Measurements from ENCODE around the gene RTEL1. TPM values are rescaled to one million over a fixed set of nuclear protein-coding genes. Genes with fewer than 3 reads are reported as not detected.

RTEL1 gene
- total and polyA plus RNA-seq, 9 of the 15 experiments (the other 6 are each of a cell fraction or from before 2014, with no cell fraction given): 0.36 to 61.0 (median 17.9) TPM

DNA sequence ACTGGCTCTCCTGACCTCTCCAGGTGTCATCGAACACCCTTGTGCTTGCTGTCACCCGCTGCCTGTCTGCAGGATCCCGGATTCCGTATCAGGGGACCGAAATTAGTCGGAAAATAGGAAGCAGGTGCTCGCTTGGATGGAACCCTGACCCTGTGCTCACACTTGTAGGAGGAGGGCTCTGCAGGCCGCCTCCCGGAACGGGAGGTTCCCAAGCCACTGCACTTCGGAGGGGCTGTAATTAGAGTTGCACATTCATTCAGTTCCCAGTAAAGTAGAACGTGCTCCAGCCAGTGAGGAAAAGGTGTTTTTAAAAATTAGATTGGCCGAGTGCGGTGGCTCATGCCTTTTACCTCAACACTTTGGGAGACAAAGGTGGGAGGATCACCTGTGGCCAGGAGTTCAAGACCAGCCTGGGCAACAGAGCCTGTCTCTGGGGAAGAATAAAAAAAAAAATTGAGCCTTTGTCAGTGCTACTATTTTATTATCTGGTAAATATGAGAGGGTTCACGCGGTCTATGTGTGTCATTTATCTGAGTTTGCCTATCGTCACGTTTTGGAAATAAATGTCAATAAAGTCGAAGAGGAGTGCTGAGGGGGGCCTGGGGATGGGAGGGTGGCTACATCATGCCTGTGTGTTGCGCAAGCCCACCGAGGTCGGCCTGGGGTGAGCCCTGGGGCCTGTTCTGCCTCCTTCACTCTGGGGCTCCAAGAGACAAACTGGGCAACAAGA lies 29.7 kb upstream of the RTEL1 start (continued):
- TF ChIP-seq, protein P1, sequence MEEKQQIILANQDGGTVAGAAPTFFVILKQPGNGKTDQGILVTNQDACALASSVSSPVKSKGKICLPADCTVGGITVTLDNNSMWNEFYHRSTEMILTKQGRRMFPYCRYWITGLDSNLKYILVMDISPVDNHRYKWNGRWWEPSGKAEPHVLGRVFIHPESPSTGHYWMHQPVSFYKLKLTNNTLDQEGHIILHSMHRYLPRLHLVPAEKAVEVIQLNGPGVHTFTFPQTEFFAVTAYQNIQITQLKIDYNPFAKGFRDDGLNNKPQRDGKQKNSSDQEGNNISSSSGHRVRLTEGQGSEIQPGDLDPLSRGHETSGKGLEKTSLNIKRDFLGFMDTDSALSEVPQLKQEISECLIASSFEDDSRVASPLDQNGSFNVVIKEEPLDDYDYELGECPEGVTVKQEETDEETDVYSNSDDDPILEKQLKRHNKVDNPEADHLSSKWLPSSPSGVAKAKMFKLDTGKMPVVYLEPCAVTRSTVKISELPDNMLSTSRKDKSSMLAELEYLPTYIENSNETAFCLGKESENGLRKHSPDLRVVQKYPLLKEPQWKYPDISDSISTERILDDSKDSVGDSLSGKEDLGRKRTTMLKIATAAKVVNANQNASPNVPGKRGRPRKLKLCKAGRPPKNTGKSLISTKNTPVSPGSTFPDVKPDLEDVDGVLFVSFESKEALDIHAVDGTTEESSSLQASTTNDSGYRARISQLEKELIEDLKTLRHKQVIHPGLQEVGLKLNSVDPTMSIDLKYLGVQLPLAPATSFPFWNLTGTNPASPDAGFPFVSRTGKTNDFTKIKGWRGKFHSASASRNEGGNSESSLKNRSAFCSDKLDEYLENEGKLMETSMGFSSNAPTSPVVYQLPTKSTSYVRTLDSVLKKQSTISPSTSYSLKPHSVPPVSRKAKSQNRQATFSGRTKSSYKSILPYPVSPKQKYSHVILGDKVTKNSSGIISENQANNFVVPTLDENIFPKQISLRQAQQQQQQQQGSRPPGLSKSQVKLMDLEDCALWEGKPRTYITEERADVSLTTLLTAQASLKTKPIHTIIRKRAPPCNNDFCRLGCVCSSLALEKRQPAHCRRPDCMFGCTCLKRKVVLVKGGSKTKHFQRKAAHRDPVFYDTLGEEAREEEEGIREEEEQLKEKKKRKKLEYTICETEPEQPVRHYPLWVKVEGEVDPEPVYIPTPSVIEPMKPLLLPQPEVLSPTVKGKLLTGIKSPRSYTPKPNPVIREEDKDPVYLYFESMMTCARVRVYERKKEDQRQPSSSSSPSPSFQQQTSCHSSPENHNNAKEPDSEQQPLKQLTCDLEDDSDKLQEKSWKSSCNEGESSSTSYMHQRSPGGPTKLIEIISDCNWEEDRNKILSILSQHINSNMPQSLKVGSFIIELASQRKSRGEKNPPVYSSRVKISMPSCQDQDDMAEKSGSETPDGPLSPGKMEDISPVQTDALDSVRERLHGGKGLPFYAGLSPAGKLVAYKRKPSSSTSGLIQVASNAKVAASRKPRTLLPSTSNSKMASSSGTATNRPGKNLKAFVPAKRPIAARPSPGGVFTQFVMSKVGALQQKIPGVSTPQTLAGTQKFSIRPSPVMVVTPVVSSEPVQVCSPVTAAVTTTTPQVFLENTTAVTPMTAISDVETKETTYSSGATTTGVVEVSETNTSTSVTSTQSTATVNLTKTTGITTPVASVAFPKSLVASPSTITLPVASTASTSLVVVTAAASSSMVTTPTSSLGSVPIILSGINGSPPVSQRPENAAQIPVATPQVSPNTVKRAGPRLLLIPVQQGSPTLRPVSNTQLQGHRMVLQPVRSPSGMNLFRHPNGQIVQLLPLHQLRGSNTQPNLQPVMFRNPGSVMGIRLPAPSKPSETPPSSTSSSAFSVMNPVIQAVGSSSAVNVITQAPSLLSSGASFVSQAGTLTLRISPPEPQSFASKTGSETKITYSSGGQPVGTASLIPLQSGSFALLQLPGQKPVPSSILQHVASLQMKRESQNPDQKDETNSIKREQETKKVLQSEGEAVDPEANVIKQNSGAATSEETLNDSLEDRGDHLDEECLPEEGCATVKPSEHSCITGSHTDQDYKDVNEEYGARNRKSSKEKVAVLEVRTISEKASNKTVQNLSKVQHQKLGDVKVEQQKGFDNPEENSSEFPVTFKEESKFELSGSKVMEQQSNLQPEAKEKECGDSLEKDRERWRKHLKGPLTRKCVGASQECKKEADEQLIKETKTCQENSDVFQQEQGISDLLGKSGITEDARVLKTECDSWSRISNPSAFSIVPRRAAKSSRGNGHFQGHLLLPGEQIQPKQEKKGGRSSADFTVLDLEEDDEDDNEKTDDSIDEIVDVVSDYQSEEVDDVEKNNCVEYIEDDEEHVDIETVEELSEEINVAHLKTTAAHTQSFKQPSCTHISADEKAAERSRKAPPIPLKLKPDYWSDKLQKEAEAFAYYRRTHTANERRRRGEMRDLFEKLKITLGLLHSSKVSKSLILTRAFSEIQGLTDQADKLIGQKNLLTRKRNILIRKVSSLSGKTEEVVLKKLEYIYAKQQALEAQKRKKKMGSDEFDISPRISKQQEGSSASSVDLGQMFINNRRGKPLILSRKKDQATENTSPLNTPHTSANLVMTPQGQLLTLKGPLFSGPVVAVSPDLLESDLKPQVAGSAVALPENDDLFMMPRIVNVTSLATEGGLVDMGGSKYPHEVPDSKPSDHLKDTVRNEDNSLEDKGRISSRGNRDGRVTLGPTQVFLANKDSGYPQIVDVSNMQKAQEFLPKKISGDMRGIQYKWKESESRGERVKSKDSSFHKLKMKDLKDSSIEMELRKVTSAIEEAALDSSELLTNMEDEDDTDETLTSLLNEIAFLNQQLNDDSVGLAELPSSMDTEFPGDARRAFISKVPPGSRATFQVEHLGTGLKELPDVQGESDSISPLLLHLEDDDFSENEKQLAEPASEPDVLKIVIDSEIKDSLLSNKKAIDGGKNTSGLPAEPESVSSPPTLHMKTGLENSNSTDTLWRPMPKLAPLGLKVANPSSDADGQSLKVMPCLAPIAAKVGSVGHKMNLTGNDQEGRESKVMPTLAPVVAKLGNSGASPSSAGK (IDR thresholded peaks at IDR 0.05): peak; percentile 91
- TF ChIP-seq, protein P2, sequence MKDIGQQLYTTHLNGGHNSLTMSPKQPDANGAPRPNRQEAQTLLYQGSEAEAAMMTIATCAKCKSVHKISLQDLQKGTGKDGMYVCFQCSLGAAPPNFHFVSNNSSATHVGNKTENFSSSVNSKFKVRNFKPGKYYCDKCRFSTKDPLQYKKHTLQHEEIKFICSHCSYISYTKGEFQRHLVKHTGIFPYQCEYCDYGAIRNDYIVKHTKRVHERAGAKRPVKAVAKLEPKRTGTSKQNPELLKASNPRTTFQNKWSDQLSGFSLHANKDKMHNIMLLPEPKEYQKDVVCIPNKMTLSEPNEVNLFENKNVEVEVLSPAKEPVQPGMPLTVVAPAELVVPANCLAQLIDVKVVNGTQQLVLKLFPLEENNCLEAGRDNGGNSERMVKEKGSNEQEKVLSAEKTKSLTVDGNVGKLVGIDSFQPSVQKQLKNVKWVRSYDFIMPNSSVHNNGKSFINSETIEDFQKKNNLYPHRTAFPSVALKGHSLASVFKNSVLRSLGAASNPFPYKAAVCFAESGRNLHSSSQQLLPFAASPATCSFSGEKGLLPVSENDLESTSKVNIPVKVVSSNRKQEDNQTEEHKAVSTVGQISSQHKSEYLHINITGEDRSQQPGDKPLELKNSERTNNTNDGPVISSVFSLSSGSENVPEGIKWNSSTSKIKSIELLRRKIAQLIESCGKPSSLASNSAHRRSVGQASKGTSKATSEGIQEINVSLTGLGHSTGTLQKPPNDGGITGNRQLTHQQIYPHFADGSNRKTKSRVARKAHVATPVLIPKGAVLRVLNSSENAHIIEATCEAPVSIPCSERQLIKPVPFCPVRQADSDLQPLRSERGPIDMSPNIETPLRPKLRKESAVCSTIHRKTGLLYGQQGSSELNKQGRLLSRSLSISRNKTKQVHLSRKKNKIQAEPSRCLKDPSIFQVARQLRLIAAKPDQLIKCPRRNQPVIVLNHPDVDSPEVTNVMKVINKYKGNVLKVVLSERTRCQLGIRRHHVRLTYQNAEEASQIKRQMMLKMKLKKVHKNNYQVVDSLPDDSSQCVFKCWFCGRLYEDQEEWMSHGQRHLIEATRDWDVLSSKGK (CRISPR knock-in tag; IDR thresholded peaks at IDR 0.05): no peak
- no peak for TF ChIP-seq STAT5B (CRISPR knock-in tag; IDR thresholded peaks at IDR 0.05)
- TF ChIP-seq MCM2 (IDR thresholded peaks at IDR 0.05; ENCODE audit: low read depth): no peak
- peak; percentile 76 for TF ChIP-seq CREM (IDR thresholded peaks at IDR 0.05; ENCODE audit: low read depth)
- peak; percentile 58; the same call in 1 of the 2 replicates for TF ChIP-seq TEAD4 (IDR thresholded peaks at IDR 0.05; ENCODE audit: low read length)
- TF ChIP-seq TEAD4 (CRISPR knock-in tag; IDR thresholded peaks at IDR 0.05; ENCODE audit: borderline replicate concordance): no peak
- TF ChIP-seq MIER1 (IDR thresholded peaks at IDR 0.05; ENCODE audit: low read depth): peak; percentile 27; the same call in 1 of the 2 replicates
- TF ChIP-seq CEBPB (tag; IDR thresholded peaks at IDR 0.05): peak; percentile 99
- no peak for TF ChIP-seq ZNF408 (CRISPR knock-in tag; IDR thresholded peaks at IDR 0.05; ENCODE audit: low read depth)
- TF ChIP-seq SIN3B (IDR thresholded peaks at IDR 0.05; ENCODE audit: low read depth): peak; percentile 84
- TF ChIP-seq WHSC1 (IDR thresholded peaks at IDR 0.05; ENCODE audit: low read length): no peak
- TF ChIP-seq EWSR1 (IDR thresholded peaks at IDR 0.05; ENCODE audit: borderline replicate concordance, low read depth, partially characterized antibody): no peak
